GM12865 (cell line): ENCODE results near the gene VSIR.

ENCODE experiments used
- DNase-seq: peaks from one replicate; pipeline ENCODE4 v3.0.0; 2010; ENCODE audit warnings: low read depth
- H3K4me3 ChIP-seq: 2 replicates; pipeline ENCODE4 v1.5.1; 2011; ENCODE audit warnings: mild to moderate bottlenecking, low read depth, low read length, control low read depth
- CTCF ChIP-seq: IDR thresholded peaks from 2 replicates; pipeline ENCODE4 v1.5.1; 2011; ENCODE audit warnings: low read length, control low read depth, low read depth, inconsistent platforms; ENCODE audit not compliant: insufficient read depth; ENCODE audit errors: missing control alignments

Gene VSIR

DNA sequence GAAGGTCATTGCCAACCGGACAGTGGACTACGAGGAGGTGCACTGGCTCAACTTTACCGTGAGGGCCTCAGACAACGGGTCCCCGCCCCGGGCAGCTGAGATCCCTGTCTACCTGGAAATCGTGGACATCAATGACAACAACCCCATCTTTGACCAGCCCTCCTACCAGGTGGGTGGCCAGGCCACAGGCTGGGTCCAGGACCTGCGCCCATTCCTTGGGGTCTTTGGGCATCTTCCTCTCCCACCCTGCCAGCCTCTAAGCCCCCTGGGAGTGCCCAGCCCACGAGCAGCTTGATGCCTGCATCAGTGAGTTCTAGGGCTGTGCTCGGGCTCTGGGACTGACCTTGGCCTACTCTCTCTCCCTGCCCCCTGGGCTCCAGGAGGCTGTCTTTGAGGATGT, 25.8 kb upstream of the VSIR start:
- TF ChIP-seq CTCF, result no peak
- DNase-seq, result no peak
- no peak overlapping the region for H3K4me3 ChIP-seq

DNA sequence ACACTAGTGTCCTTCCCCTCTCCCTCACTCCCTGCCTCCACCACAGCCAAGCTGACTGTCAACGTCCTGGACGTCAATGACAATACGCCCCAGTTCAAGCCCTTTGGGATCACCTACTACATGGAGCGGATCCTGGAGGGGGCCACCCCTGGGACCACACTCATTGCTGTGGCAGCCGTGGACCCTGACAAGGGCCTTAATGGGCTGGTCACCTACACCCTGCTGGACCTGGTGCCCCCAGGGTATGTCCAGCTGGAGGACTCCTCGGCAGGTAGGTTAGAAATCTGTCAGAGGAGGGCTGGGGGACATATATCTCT, 24.9 kb upstream of the VSIR start:
- no peak for TF ChIP-seq CTCF
- DNase-seq, result no peak
- H3K4me3 ChIP-seq, result no peak overlapping the region

GRCh38 chr10:71797533-71798307, 24.4 kb upstream of the VSIR start:
- H3K4me3 ChIP-seq, result no peak overlapping the region
- DNase-seq, result no peak
- no peak for TF ChIP-seq CTCF

DNA sequence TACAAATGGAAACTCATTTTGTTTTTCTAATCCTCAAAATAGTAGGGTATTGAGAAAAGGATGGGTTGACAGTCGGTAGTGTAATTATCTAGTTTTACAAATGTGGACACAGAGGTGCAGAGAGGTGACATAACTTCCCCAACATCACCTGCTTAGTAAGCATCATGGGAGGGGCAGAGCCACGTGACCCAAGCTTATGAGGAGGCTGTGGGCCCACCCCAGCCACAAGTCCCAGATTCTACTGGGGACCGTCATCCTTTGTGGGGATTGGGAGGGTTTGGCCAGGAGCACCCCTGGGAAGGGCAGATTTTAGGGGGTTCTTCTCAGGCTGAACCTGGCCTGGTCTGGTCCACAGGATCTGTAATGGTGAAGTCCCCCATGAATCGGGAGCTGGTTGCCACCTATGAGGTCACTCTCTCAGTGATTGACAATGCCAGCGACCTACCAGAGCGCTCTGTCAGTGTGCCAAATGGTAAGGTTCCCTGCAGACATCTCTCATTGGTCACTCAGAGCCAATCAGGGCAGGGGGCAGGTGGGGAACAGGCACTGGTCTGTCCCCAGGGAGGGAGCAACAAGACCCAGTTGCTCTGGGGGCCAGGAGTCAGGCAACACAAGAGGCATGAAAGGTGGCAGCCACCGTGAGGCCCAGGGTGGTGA, 23.6 kb upstream of the VSIR start:
- DNase-seq, result peak; percentile 30
- no peak for TF ChIP-seq CTCF

DNA sequence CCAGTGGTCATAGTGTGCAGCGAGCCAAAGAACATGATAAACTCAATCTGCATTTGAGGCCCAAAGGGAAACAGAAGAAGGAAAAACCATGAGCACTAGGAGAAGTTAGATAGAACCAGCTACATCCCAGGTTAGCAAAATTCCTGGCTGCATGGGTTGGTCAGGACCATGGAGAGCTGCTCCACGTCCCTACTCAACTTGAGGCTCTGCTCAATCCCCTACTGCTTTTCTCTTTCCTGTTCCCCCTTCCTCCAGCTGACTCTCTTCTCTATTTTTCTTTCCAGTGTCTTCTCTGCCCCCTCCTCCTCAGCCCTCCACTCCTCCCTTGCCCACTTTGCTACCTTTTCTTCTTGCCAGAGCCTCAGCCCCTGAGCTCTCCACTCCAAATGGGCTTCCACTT, 21.9 kb upstream of the VSIR start:
- DNase-seq, result no peak
- H3K4me3 ChIP-seq, result no peak overlapping the region

More for the DNA sequence above, 23.6 kb upstream of the VSIR start:
- H3K4me3 ChIP-seq, result no peak overlapping the region

GRCh38 chr10:71790749-71791440, 17.6 kb upstream of the VSIR start:
- TF ChIP-seq CTCF, result no peak
- no peak overlapping the region for H3K4me3 ChIP-seq
- peak; percentile 65 for DNase-seq

More for the DNA sequence above, 21.9 kb upstream of the VSIR start:
- no peak for TF ChIP-seq CTCF
